BE2C (cell line): ENCODE results near the gene PSMB8.

Source experiments
- DNase-seq: peaks from one replicate; pipeline ENCODE4 v3.0.0-alpha.2; 2020
- H3K27me3 ChIP-seq: fragments of 250-450 bp; sonication (Bioruptor Pico); 2 replicates; pipeline ENCODE4 v1.5.1; 2020; ENCODE audit warnings: mild to moderate bottlenecking
- H3K36me3 ChIP-seq: fragments of 250-450 bp; sonication (Bioruptor Pico); 2 replicates; pipeline ENCODE4 v1.5.1; 2020; ENCODE audit warnings: mild to moderate bottlenecking
- H3K4me1 ChIP-seq: fragments of 250-450 bp; sonication (Bioruptor Pico); 2 replicates; pipeline ENCODE4 v1.5.1; 2020
- H3K4me3 ChIP-seq: 2 replicates; pipeline ENCODE4 v1.5.1; 2011; ENCODE audit warnings: low read depth, low read length
- H3K9me3 ChIP-seq: fragments of 250-450 bp; sonication (Bioruptor Pico); 2 replicates; pipeline ENCODE4 v1.5.1; 2020
- TF ChIP-seq, protein P1 (sequence below): IDR thresholded peaks from 2 replicates; pipeline ENCODE4 v1.5.1; 2012; ENCODE audit warnings: mild to moderate bottlenecking, low read depth, low read length

The PSMB8 gene

DNA sequence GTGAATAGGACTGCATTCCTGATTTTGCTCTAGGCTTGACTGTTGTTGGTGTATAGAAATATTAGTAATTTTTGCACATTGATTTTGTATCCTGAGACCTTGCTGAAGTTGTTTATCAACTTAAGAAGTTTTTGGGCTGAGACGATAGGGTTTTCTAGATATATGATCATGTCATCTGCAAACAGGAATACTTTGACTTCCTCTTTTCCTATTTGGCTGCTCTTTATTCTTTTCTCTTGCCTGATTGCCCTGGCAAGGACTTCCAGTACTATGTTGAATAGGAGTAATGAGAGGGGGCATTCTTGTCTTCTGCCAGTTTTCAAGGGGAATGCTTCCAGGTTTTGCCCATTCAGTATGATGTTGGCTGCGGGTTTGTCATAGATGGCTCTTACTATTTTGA lies 40.4 kb downstream of the PSMB8 start:
- Histone ChIP-seq H3K9me3 (no peaks in the 10 kb centered on the region), H3K27me3 (peaks cover 44% of the 10 kb centered on the region), H3K36me3 (no peaks in the 10 kb centered on the region), H3K4me1 (no peaks in the 10 kb centered on the region), H3K4me3 (no peak overlapping the region)
- TF ChIP-seq, protein P1, sequence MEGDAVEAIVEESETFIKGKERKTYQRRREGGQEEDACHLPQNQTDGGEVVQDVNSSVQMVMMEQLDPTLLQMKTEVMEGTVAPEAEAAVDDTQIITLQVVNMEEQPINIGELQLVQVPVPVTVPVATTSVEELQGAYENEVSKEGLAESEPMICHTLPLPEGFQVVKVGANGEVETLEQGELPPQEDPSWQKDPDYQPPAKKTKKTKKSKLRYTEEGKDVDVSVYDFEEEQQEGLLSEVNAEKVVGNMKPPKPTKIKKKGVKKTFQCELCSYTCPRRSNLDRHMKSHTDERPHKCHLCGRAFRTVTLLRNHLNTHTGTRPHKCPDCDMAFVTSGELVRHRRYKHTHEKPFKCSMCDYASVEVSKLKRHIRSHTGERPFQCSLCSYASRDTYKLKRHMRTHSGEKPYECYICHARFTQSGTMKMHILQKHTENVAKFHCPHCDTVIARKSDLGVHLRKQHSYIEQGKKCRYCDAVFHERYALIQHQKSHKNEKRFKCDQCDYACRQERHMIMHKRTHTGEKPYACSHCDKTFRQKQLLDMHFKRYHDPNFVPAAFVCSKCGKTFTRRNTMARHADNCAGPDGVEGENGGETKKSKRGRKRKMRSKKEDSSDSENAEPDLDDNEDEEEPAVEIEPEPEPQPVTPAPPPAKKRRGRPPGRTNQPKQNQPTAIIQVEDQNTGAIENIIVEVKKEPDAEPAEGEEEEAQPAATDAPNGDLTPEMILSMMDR, result no peak
- no peak for DNase-seq

DNA sequence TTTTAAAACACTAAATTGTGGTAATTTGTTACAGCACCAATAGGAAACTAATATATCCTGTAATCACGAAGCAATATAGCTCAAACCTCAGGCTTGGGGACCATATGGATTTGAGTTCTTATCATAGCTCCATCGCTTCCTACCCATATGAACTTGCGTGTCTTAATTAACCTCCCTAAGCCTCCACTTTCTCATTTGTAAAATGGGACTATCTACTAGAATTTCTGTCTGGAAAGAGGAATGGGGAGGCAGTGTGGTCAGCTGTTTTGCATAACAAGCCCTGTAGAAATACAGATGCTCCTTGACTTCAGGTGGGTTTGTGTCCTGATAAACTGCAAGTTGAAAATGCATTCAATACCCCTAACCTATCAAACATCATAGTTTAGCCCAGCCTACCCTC lies 44.1 kb downstream of the PSMB8 start:
- no peaks in the 10 kb centered on the region; the same call in 1 of the 2 replicates for H3K4me1 ChIP-seq
- peaks cover 64% of the 10 kb centered on the region for H3K27me3 ChIP-seq
- TF ChIP-seq, protein P1, result no peak
- no peak overlapping the region for H3K4me3 ChIP-seq
- no peaks in the 10 kb centered on the region for H3K36me3 ChIP-seq
- H3K9me3 ChIP-seq, result no peaks in the 10 kb centered on the region
- no peak for DNase-seq

DNA sequence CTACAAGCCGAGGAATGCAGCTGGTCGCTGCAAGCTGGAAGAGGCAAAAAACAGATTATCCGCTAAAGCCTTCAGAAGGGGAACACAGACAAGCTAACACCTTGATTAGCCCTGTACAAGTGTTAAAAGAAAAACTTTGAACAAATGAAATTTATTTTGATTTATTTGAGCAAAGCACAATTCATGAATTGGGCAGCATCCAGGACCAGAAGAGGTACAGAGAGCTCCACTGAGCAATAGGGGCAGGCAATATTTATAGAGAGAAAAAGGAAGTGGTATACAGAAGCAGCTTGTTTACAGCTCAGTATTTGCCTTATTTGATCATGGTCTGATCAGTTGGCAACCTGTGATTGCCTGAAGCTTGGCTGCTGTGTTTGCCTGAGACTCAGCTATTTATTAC lies 44.7 kb downstream of the PSMB8 start:
- Histone ChIP-seq H3K27me3 (peaks cover 65% of the 10 kb centered on the region), H3K36me3 (no peaks in the 10 kb centered on the region), H3K4me3 (no peak overlapping the region), H3K4me1 (no peaks in the 10 kb centered on the region; the same call in 1 of the 2 replicates), H3K9me3 (no peaks in the 10 kb centered on the region)
- DNase-seq, result no peak
- TF ChIP-seq, protein P1, result no peak

DNA sequence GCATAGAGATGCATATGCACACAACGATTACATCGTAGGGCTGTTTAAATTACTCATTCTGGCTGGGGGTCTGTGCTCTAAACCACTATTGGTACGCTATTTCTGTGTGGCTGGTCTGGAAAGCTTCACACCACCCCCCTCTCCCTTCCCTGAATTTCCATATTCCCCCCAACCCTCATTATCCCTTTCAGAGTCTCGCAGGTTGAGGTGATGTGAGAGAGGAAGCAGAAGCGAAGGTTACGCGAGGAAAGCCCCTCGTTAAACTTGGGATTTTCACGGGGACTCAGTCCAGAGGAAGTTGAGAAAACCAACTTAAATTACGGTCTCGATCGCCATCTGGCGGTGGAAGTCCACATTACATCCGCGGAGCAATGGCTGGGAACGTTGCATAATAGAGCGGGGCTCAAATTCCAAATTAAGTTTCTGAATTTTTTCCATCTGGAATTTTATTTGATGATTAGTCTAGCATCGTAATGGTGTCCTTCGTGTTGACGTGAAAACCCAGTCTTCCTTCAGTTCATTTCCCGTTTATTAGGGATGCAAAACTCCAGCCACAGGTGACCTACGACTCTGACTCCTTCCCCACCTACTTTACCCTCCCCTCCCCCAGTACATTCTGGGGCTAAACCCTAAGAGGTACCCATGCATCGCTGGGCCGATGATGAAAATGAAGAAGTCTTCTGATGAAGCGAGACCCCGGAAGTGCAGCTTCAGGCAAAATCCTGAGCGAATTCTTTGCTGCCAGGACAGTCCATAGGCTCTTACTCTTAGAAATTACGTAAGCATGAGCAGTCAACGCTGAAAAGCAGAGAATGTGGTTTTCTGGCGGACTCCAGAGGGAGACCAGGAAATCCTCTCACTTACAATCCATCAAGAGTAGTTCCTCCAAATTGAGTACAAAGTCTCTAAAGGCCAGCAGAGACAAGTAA lies 46.7 kb downstream of the PSMB8 start:
- TF ChIP-seq, protein P1, result peak; percentile 77
- H3K4me3 ChIP-seq, result no peak overlapping the region
- no peaks in the 10 kb centered on the region for H3K36me3 ChIP-seq
- H3K9me3 ChIP-seq, result no peaks in the 10 kb centered on the region
- H3K4me1 ChIP-seq, result no peaks in the 10 kb centered on the region; the same call in 1 of the 2 replicates
- peak; percentile 64 for DNase-seq
- peaks cover 65% of the 10 kb centered on the region for H3K27me3 ChIP-seq

GRCh38 chr6:32794510-32794909 lies 49.3 kb downstream of the PSMB8 start:
- H3K4me3 ChIP-seq, result no peak overlapping the region
- H3K36me3 ChIP-seq, result no peaks in the 10 kb centered on the region
- H3K4me1 ChIP-seq, result no peaks in the 10 kb centered on the region; the same call in 1 of the 2 replicates
- TF ChIP-seq, protein P1, result no peak
- H3K27me3 ChIP-seq, result peaks cover 72% of the 10 kb centered on the region
- no peak for DNase-seq
- no peaks in the 10 kb centered on the region for H3K9me3 ChIP-seq

- no peaks in the 10 kb centered on the region for H3K9me3 ChIP-seq
- H3K27me3 ChIP-seq, result peaks cover 75% of the 10 kb centered on the region
- H3K4me1 ChIP-seq, result no peaks in the 10 kb centered on the region; the same call in 1 of the 2 replicates
- TF ChIP-seq, protein P1, result no peak
- no peak overlapping the region for H3K4me3 ChIP-seq
- DNase-seq, result no peak
- H3K36me3 ChIP-seq, result no peaks in the 10 kb centered on the region
Measured at GRCh38 chr6:32792901-32793435, 50.9 kb downstream of the PSMB8 start.
